Measurements from ENCODE around the gene MAP2.

Gene MAP2

DNA sequence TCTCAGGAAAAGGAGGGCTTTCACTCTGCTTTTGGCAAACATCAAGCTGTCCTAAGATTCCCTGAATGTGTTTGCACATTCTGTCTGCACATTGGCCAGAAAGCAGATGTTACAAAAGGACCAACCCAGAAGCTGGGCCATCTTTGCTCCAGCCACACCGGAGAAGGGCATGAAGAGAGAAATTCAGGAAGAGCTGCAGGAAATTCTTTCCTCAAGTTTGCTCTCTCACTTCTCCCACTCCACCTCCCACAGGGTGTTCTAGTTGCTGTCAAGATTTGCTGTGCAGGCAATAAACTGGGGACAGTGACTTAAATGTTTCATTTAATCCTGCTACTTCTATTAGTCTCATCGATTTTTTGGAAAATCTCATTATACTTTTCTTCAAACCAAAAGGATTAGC, 210.1 kb downstream of the MAP2 start:
- H3K27ac ChIP-seq = no peak overlapping the region
- TF ChIP-seq, protein P1, sequence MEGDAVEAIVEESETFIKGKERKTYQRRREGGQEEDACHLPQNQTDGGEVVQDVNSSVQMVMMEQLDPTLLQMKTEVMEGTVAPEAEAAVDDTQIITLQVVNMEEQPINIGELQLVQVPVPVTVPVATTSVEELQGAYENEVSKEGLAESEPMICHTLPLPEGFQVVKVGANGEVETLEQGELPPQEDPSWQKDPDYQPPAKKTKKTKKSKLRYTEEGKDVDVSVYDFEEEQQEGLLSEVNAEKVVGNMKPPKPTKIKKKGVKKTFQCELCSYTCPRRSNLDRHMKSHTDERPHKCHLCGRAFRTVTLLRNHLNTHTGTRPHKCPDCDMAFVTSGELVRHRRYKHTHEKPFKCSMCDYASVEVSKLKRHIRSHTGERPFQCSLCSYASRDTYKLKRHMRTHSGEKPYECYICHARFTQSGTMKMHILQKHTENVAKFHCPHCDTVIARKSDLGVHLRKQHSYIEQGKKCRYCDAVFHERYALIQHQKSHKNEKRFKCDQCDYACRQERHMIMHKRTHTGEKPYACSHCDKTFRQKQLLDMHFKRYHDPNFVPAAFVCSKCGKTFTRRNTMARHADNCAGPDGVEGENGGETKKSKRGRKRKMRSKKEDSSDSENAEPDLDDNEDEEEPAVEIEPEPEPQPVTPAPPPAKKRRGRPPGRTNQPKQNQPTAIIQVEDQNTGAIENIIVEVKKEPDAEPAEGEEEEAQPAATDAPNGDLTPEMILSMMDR (conservative IDR thresholded peaks at IDR 0.05) = no peak

DNA sequence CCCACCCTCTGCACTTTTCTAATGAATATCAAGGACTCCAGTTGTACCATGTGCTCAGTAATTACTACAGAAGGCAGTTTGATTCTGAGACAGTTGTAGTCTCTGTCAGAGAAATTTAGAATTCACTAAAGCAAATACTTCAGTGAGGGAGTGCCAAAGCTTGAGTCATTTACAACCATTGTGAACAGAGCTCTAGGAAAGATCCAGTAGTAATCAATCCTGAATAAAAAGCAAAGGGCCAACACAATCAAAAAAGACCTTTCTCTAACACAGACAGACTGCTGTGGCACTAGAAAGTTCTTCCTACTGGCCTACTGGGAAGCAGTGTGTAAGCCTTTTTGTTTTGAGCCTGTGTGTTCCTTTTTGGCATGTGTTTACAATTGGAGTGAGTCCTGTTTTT, 212.2 kb downstream of the MAP2 start:
- H3K27ac ChIP-seq = no peak overlapping the region
- TF ChIP-seq, protein P1 (conservative IDR thresholded peaks at IDR 0.05) = no peak

DNA sequence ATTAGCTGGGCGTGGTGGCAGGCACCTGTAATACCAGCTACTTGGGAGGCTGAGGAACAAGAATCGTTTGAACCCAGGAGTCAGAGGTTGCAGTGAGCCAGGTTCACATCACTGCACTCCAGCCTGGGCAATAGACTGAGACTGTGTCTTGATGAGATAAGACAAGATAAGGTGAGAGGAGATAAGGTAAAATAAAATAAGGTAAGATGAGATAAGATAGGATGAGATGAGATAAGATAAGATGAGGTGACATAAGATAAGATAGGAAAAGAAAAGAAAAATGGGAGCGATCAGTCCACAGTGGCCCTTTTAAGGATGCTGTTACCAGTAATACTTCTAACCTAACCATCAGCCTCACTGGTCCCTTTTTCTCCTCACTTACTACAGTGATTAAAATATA, 213.4 kb downstream of the MAP2 start:
- TF ChIP-seq, protein P1 (conservative IDR thresholded peaks at IDR 0.05) = no peak
- H3K27ac ChIP-seq = no peak overlapping the region

DNA sequence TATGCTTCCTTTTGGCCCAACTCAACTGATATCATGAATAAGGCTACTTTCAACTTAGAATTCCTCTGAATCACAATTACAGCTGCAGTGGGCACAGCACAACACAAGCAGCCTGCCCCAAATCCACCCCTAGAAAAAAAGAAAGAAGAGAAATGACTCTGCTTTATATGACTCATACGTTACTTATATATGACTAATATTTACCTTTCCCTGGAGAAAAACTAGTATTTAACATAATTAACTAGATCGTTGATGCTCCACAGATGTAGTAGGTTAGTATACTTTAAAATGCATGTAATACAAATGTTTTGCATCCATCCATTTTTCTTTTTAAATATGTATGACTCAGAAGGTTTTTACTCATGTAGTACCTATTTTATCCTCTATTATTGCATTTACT, 214.5 kb downstream of the MAP2 start:
- no peak overlapping the region for H3K27ac ChIP-seq
- TF ChIP-seq, protein P1 (conservative IDR thresholded peaks at IDR 0.05) = no peak

DNA sequence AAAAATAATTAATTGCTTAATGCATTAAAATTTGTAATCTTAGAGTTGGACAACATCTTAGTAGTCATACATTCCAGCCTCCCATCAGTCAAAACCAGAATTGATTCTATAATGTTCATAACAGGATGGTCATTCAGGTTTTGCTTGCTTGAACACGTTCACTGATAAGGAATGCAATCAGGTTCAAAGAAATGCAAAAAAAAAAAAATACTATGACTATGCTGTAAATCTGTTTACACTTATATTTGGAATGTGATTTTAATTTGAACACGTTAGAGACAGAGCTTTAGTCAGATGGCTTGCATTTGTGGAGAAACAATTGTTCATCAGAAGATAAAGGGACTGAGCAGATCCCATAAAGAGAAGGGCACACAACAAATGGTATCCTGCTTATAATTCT, 216.5 kb downstream of the MAP2 start:
- H3K27ac ChIP-seq = no peak overlapping the region
- TF ChIP-seq, protein P1 (conservative IDR thresholded peaks at IDR 0.05) = no peak

DNA sequence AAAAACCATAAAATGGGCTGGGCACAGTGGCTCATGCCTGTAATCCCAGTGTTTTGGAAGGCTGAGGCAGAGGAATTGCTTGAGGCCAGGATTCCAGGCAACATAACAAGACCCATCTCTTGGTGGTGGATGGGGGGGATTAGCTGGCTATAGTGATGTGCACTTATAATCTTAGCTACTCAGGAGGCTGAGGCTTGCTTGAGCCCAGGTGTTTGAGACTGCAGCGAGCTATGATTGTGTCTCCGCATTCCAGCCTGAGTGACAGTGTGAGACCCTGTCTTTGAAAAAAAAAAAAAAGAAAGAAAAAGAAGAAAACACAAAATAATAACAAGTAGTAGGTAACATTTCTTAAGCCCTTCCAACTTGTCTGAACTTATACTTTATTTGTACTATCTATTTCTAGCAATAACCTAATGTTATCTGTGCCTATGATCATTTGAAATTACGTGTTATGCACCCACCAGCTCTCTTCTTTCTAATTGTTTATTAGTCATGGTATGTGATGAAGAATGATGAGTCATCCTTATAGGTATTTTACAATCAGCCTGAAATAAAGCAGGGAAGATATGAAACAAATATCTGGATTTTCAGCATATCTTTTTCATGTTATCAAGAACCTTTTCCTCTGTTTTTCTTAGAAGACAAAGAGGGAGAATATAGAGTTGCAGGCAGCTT, 218.4 kb downstream of the MAP2 start:
- no peak overlapping the region for H3K27ac ChIP-seq
- TF ChIP-seq, protein P1 (conservative IDR thresholded peaks at IDR 0.05) = no peak

DNA sequence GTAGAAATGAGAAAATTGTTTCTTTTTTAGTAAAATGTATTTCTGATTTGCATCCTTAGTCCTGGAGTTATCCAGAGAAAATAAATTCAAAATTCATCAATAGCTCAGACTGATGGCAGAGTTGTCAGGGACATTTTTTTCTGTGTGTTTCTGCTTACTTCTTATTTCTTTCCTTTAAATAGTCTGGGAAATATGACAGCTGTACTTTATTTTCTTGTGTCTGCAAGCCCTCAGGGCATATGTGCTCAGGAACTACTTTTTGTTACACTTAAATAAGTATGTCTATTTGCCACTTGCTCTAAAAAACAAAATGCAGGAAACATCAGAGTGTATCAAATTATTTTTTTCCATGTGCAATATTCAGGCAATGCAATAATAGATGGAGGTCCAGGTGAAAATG, 221.0 kb downstream of the MAP2 start:
- TF ChIP-seq, protein P1 (conservative IDR thresholded peaks at IDR 0.05) = no peak
- no peak overlapping the region for H3K27ac ChIP-seq
